ENCODE results near the gene SCAF4. TPM values are rescaled to one million over a fixed set of nuclear protein-coding genes. Genes with fewer than 3 reads are reported as not detected.

SCAF4 gene
- total and polyA plus RNA-seq, 8 donors: 23.9 to 44.1 (median 41.5) TPM

DNA sequence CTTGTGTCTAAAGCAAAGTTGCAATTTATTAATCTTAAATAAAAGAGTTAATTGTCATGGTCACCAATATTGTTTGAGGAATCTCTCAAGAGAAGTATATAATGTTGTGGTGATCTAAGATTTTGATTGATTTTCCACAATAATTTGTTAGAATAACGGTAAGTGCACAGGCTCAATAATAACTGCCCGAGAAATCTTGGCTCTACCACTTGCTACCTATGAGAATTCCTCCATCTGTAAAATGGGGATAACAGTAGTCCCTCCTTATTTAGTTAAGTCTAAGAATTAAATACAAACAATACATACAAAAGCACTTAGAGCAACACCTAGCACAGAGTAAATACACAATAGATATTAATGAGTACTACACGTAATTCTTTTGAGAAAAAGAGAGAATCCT, 18.8 kb downstream of the SCAF4 start:
- Histone ChIP-seq H3K27me3 (no peaks in the 10 kb centered on the region), H3K9me3 (no peaks in the 10 kb centered on the region), H3K36me3 (no peaks in the 10 kb centered on the region), H3K4me3 (no peak overlapping the region), H3K4me1 (peaks cover 0 to 56% of the 10 kb centered on the region in 2 donors), H3K27ac (no peak overlapping the region)
- TF ChIP-seq, protein P1, sequence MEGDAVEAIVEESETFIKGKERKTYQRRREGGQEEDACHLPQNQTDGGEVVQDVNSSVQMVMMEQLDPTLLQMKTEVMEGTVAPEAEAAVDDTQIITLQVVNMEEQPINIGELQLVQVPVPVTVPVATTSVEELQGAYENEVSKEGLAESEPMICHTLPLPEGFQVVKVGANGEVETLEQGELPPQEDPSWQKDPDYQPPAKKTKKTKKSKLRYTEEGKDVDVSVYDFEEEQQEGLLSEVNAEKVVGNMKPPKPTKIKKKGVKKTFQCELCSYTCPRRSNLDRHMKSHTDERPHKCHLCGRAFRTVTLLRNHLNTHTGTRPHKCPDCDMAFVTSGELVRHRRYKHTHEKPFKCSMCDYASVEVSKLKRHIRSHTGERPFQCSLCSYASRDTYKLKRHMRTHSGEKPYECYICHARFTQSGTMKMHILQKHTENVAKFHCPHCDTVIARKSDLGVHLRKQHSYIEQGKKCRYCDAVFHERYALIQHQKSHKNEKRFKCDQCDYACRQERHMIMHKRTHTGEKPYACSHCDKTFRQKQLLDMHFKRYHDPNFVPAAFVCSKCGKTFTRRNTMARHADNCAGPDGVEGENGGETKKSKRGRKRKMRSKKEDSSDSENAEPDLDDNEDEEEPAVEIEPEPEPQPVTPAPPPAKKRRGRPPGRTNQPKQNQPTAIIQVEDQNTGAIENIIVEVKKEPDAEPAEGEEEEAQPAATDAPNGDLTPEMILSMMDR (IDR thresholded peaks at IDR 0.05): no peak
- no peak for ATAC-seq
- intact Hi-C loops (cut with DNase I): no loop called here
- DNase-seq: no peak

GRCh38 chr21:31711745-31712285, 20.1 kb downstream of the SCAF4 start:
- DNase-seq: no peak
- Histone ChIP-seq H3K9me3 (no peaks in the 10 kb centered on the region), H3K4me1 (peaks cover 0 to 60% of the 10 kb centered on the region in 2 donors), H3K36me3 (no peaks in the 10 kb centered on the region), H3K27ac (no peak overlapping the region), H3K4me3 (no peak overlapping the region), H3K27me3 (no peaks in the 10 kb centered on the region)
- TF ChIP-seq, protein P1 (IDR thresholded peaks at IDR 0.05): no peak
- no peak for ATAC-seq
- intact Hi-C loops (cut with DNase I): no loop called here

DNA sequence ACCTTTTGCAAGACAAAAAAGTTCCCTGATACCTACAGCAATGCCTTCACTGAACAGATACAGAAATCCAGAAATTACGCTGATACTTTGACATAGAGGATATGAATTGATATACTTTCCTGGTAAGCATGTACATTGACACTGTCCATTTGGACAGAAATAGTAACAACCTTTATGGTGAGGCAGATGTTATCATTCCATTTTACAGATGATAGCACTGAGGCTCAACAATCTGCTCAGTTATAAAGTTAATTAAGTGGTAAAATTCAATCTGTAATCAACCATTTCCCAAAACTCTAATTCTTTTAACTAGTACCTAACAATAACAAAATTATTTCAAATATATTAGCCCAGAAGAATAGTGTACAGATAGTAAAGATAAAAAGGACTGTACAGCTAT, 20.6 kb downstream of the SCAF4 start:
- peaks cover 5 to 59% of the 10 kb centered on the region in 2 donors for H3K4me1 ChIP-seq
- no peak overlapping the region for H3K27ac ChIP-seq
- ATAC-seq (no peak), DNase-seq (no peak)
- H3K27me3 ChIP-seq: no peaks in the 10 kb centered on the region
- TF ChIP-seq, protein P1 (IDR thresholded peaks at IDR 0.05): no peak
- H3K4me3 ChIP-seq: no peak overlapping the region
- intact Hi-C loops (cut with DNase I): no loop called here
- H3K9me3 ChIP-seq: no peaks in the 10 kb centered on the region
- H3K36me3 ChIP-seq: no peaks in the 10 kb centered on the region

GRCh38 chr21:31710586-31710985, 21.3 kb downstream of the SCAF4 start:
- DNase-seq (no peak), ATAC-seq (no peak)
- no peak overlapping the region for H3K27ac ChIP-seq
- H3K36me3 ChIP-seq: no peaks in the 10 kb centered on the region
- H3K4me3 ChIP-seq: no peak overlapping the region
- no peaks in the 10 kb centered on the region for H3K9me3 ChIP-seq
- H3K4me1 ChIP-seq: peaks cover 10 to 57% of the 10 kb centered on the region in 2 donors
- intact Hi-C loops (cut with DNase I): no loop called here
- no peaks in the 10 kb centered on the region for H3K27me3 ChIP-seq
- TF ChIP-seq, protein P1 (IDR thresholded peaks at IDR 0.05): no peak

DNA sequence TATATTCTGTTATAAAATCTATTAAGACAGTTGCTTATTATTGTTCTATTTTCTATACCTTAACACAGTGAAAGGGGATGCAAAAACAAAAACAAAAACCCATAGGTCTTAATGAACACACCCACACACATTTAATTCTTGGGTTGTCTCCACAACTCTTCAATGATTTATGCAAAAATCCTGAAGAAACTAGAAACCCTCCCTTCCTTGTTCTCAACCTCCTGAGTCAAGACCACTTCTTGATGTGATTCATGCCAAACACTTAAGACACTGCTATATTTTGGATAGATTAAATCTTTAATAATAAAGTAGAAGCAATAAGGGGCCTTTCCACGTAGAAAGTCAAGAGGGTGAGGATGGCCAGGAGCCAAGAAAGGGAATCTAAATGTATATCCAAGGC, 23.4 kb downstream of the SCAF4 start:
- Histone ChIP-seq H3K27me3 (no peaks in the 10 kb centered on the region), H3K36me3 (no peaks in the 10 kb centered on the region), H3K9me3 (no peaks in the 10 kb centered on the region), H3K4me1 (peaks cover 10 to 40% of the 10 kb centered on the region in 2 donors), H3K4me3 (no peak overlapping the region), H3K27ac (no peak overlapping the region)
- ATAC-seq (peak; percentile 35), DNase-seq (no peak)
- intact Hi-C loops (cut with DNase I): no loop called here
- TF ChIP-seq, protein P1 (IDR thresholded peaks at IDR 0.05): no peak
